Activated T-cell treated with anti-CD3 and anti-CD28 coated beads for 24 hours (primary cell): ENCODE data around the gene CASS4.
"Not testable (repeated sequence)": the region's sequence is repeated elsewhere in the genome, so short reads cannot be mapped to it uniquely, and the experiment has no call there.

Experiments
- DNase-seq: peaks from one replicate; pipeline ENCODE4 v3.0.0-alpha.2; 2020; ENCODE audit warnings: low read depth

The CASS4 gene

GRCh38 chr20:56411759-56412472 lies at the start of gene CASS4:
CASS4 (plus strand) TSS chr20:56412260; CDS start chr20:56412459, 199 bp downstream.
- DNase-seq: no peak

DNA sequence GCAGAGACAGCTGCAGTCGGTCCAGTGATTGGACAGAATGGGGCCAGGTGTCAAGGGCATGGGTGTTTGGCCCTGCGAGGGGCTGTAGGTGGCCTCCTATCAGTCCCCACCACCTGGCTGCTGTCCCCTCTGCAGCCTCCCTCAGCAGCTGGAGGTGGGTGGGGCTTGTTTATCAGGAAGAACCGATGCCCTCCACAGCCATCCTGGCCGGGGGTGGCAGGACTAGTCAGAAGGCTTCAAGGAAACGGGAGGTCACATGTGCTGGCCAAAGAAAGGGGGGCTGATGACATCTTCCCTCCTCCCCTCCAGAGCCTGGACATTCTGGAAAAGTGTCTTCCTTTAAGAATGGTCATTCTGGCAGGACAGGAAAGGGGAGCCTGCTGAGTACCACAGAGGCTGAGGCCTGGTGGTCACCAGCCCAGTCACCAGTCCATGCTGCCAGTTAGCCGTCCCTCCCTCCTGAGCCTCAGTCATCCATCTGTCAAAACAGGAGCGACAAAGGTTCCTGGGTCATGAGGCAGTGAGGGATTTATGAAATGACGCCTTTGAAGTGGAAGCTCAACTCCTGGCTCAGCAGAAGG lies 49.1 kb upstream of the CASS4 start:
- no peak for DNase-seq

DNA sequence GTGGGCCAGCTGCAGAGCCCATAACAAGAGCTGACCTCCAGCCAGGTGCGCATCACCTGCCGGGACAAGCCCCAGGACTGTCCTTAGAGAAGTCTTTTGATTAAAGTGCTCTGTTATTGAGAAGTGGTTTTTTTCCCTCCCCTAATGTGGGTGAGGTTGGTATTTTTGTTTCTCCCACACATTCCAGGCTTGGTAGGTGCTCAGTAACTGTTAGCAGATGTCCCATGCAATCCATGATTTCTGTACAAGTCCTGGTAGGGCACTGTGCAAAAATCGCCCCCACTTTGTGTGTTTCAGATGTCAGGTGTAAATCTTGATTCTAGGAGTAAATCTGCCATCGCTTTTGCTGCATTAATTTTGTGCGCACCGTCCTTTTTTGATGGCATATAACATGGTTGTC lies 48.6 kb upstream of the CASS4 start:
- no peak for DNase-seq

DNA sequence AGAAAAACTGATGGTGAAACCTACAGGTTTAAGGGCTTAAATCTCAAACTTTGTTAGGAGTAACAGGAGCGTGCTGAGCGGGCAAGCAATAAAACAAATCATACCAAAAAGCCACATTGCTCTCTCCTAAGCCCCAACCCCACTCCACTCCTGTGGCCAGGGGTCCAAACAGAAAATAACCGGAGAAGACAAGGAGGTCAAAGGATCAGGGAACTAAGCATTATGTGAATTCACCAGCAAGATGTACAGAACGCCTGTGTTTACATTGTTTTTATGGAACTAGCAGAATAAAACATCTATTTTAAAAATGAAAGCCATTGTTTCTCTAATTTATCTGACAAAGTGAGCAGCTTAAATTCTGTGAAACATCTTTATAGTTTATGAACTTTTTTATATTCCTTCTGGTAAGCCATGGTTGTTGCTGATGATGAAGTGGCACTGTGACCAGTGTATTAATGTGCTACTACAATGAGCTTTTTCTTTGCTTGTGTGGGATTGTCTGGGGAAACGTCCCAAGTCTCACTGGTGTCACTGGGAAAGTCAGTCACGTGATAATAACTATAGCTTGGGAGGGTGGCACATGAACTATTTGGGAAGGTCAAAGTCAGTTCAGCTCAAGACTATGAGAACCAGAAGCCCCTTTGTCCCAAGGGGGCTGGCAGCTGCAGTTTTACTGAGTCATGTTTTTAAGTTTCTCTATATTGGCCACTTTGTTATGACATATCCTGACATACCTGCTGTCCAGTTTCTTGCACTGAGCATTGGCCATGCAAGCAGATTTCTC lies 43.5 kb upstream of the CASS4 start:
- no peak for DNase-seq

DNA sequence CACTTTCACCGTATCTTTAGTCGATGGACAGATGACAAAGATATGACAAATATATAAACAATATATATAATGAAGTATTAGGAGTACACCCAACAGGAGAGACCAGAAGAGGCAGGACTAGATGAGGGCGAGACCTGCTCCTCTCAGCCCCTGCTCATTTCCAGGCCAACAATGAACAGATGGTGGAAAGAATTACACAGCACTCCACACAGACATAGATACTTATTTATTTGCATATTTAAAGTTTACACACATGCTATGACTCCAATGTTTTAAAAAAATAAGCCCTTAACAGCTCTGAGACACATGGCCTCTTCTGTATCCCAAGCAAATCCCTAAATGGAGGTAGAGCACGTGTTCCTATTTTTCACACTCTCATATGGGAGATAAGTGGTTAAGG lies 42.9 kb upstream of the CASS4 start:
- no peak for DNase-seq

DNA sequence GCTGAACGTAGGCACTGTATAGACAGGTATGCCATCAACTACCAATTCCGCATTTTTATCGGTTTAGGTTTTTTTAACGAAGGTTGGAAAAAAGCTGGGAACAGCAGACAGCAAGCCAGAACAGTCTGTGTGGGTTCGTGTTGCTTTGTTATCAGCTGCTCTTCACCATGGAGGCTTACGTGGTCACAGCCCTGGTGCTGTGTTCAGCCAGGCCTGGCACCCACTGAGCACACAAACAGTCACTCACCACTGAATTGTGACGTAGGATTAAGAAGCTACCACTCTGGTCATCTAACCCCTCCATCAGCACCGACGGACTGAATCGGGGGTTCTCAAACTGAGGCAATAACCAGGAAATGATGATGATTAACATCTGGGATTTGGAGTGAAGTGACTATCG lies 40.1 kb upstream of the CASS4 start:
- DNase-seq: no peak

- no peak for DNase-seq
Observed at GRCh38 chr20:56372850-56373249, 39.2 kb upstream of the CASS4 start.

GRCh38 chr20:56373942-56374341 lies 38.1 kb upstream of the CASS4 start:
- no peak for DNase-seq

DNA sequence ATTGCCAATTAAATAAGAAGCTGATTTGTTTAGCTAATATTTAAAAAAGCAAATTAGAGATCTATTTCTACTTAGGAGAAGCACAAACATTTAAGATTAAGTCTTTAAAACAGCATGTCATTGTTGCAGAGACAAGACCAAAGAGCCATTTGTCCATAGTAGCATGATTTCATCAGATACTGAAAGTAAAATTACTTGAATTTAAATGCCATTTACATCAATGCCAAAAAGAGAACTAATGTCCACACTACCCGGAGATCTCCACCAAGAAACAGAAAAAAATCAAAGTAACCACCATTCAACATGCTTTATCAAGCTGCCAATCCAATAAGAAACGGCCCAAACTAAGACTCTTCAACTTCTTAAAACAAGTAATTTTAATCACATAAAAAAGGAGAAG lies 35.7 kb upstream of the CASS4 start:
- DNase-seq: no peak

DNA sequence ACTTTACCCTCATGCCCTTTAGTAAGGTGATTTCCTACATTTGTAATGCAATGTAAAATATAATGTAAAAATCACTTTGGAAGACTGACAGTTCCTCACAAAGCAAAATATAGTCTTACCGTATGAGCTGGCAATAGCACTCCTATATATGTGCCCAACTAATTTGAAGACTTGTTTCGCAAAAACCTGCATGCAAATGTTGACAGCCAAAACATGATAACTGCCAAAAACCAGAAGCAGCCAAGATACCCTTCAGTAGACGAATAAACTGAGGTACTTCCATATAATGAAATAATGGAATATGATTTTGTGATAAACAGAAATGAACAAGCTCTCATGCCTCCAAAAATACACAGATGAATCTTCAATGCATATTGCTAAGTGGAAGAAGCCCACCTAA lies 33.7 kb upstream of the CASS4 start:
- no peak for DNase-seq

DNA sequence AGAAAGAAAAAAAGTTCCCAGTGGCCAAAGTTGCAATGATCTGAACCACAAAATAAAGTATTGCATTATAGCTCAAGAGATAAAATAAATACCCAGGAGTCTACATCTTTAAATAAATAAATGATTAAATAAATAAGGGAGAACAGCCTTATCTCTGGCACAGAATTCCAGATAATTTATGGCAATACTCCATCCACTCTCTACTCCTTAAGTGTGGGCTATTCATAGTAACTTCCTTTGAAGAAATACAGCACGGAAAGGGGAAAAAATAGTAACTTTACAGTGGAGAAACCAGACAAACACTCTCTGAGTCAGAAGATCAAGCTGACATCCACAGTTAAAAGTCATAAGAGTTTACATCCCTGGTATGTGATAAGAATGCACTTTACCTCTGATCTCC lies 31.7 kb upstream of the CASS4 start:
- no peak for DNase-seq

DNA sequence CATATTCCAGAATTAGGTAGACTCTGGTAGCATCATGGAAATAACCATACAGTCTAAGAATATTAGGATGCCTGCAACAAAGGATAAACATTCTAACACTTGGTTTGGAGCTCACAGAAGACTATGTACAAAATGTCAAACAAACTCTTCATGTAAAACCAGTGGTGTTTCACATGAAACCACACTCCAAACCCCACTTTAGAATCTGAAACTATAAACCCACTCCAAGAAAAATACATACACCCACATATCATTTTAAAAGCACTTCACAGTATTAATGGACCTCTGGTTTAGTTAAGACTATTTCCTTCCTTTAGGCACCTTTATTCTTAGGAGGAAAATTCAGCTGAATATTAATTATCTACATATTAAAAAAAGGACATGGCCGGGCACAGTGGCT lies 30.6 kb upstream of the CASS4 start:
- no peak for DNase-seq

DNA sequence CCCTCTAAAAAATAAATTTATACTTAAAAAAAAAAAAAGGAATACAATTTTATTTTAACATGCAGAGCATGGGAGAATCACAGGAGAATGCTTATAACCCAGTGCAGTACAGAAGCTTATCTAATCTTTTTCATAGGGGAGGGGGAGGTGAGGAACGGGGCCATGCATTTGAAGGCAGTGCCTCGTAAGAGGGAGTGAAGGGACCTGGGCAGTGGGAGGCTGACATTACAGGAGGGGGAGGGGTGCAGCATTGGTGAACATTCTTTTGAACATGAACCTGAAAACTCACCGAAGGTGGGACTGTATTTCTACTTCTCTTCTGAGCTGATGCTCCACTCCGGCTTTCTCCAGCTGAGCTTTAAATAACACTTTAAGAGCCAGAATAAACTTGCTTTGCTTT lies 29.4 kb upstream of the CASS4 start:
- no peak for DNase-seq

- DNase-seq: no peak
Observed at GRCh38 chr20:56383334-56383733, 28.7 kb upstream of the CASS4 start.

DNA sequence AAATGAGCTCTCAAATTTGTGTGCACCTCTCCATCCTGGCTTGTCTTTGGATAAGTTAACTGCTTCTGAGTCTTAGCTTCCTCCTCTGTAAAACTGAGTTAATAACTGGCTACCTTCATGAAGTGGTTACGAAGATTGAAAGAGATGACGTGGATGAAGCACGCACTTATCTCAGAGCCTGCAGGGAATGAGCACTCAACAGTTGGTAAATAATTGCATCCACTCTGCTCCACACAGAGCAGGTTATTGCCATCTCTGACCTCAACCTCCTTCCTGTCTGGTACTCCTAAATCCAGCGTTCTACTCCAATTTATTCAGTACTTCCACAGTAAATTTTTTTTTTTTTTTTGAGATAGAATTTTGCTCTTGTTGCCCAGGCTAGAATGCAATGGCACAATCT lies 26.9 kb upstream of the CASS4 start:
- no peak for DNase-seq

GRCh38 chr20:56386219-56386618 lies 25.8 kb upstream of the CASS4 start:
- DNase-seq: no peak

DNA sequence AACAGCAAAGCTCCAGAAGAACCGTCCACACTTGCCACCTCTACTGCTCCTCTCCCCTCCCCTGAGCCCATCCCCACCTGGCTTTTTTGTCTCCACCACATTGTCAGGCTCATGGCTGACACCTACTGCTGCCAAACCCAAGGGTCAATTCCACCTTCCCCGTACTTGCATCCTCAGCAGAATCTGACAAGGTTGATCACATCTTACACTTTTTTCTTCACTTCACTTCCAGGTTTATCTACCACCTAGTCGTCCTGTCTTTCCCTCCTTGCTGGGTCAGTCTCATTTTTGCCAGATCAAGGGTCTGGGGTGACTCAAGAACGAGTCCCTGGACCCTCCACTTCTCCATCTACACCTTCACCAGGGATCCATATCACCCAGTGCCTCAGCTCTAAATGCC lies 23.2 kb upstream of the CASS4 start:
- no peak for DNase-seq

- no peak for DNase-seq
Observed at GRCh38 chr20:56389807-56390206, 22.3 kb upstream of the CASS4 start.

DNA sequence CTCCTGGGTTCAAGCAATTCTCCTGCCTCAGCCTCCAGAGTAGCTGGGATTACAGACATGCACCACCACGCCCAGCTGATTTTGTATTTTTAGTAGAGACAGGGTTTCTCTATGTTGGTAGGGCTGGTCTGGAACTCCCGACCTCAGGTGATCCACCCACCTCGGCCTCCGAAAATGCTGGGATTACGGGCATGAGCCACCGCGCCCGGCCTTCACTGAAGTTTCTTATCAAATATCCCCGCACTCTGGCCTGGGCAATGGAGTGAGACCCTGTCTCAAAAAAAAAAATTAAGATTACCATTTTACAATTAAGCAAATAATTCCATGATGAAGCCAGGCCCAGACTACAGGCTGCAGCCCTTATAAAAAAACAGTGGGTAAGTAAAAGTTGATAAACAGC lies 21.7 kb upstream of the CASS4 start:
- DNase-seq: not testable (repeated sequence)

DNA sequence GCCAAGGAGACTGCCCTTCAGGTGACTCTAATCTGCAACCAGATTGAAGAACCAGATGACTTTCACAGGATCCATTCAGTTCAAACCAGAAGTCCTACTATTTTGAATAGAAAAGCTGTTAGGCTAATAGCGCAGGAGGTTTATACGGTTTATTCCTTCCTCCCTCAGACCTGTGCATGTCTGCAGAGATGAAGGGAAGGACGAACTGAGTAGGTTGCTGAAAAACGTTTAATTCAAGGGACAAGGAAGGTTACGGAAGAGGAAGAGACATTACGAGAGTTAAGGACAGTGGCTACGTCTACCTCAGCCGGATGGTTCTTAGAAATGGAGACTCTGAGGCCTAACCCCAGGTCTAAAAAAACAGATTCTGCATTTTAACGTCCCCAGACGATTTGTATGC lies 21.0 kb upstream of the CASS4 start:
- DNase-seq: no peak

DNA sequence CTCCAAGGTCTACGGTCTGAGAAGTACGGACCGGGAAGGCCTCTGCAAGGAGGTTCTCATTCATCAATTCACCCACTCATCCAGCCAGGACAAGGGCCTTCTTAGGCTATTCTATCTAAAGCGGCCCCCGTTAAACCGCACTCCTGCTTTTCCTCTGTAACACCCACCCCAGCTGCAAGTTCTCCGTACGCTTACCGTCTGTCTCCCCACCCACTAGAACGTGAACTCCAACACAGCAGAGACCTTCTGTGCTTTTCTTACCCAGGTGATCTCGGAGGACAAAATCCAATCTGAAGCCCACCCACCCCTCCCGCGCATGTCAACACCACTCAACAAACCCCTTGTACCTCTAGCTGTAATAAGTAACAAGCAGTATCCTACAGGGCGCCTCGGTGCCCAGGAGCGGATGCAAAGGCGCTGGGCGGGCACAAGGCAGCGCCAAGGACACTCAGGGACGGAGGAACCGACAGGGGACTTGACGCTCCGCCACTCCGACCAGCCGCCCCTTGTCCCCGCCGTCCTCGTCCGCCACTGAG lies 20.4 kb upstream of the CASS4 start:
- no peak for DNase-seq

- peak; percentile 99 for DNase-seq
Observed at GRCh38 chr20:56392132-56392880, 19.8 kb upstream of the CASS4 start, which contains the start of the genes AURKA and CSTF1. AURKA (minus strand) TSS chr20:56392215; CDS start chr20:56388197, 4,018 bp downstream. CSTF1 (plus strand) TSS chr20:56392645; CDS start chr20:56395553, 2,908 bp downstream.
